ENCODE measurements around the gene ADCY2.

Gene ADCY2

DNA sequence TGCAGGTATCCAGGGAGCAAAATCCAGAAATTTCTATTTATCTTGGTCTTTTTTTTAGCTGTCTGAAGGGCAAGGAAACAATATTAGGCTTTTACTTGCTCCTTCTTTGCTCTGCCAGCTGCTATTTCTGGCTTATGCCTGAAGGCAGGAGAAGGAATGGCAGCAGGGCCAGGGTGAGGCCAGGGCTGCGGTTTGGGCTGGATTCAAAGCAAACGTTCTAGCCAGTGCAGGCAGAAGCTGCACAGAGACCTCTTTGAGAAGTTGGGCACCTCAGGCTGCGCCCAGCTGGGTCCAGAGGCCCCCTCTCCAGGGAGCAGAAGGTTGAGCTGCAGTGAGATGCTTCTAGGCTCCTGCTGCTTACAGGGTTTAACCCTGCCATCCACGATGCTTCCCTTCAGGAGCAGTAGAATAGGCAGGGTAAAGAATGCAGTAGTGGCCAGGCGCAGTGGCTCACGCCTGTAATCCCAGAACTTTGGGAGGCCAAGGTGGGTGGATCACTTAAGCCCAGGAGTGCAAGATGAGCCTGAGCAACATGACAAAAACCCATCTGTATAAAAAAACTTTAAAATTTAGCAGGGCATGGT lies 201.2 kb downstream of the ADCY2 start:
- no peak for DNase-seq

DNA sequence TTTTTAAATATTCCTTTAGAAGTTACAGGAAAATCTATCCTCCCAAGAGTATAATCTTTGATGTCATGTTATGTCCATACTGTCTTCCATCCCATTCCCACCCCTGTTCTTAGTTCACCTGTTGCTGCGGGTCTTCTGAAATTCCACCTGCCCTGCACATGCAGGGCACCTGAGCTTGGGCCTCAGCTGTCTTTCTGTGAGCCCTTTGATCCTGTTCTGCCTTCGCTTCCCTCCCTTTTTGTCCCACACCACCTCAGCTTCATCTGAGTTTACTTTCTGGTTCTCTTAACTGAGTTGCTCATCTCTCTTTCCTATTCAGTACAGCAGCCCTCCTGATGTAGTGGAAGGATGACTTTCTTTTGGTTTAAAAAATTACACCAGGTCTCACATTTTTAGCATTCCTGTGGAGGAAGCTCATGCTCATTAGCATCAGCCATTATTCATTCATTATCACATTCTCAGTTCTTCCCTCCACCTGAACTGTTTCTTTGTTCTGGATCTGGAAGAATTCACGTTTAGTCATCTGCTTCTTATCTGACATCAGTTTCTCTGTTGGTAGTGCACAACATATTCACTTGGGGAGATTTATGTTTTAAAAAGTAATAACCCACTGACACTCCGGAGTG lies 211.0 kb downstream of the ADCY2 start:
- DNase-seq: no peak

DNA sequence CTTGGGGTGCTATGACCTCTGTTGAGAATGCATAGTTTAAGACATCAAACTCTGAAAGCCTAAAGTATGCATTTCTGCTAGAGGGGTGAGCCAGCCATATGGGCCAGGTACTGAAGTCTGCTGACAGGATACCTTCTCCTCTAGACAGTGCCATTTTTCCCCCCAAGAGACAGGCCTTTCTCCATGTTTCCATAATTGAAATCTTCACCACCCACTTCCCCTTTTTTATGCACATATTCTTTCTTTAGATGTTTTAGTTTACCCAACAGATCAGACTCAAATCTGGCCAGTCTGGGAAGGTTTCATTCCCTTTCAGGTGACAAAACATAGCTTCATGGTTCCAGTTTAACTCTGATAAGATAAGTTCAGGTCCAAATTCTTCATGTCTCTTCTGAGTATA lies 212.8 kb downstream of the ADCY2 start:
- no peak for DNase-seq

DNA sequence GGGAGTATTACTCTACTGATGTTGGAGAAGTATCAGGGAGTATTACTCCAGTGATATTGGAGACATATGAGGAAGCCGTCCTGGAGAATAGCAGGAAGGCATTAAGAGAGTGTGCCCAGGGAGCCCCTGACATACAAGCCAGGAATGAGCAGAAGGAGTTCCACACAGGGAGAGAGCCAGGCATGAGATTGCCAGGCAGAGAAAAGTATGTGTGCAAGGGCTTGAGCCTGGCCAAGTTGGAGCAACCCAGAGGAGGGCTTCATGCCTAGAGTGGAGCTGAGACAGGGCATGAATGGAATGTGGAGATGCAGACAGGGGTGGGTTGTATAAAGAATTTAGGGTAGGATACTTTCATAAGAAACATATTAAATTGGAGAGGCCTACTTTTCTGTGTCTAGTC lies 213.8 kb downstream of the ADCY2 start:
- DNase-seq: no peak

DNA sequence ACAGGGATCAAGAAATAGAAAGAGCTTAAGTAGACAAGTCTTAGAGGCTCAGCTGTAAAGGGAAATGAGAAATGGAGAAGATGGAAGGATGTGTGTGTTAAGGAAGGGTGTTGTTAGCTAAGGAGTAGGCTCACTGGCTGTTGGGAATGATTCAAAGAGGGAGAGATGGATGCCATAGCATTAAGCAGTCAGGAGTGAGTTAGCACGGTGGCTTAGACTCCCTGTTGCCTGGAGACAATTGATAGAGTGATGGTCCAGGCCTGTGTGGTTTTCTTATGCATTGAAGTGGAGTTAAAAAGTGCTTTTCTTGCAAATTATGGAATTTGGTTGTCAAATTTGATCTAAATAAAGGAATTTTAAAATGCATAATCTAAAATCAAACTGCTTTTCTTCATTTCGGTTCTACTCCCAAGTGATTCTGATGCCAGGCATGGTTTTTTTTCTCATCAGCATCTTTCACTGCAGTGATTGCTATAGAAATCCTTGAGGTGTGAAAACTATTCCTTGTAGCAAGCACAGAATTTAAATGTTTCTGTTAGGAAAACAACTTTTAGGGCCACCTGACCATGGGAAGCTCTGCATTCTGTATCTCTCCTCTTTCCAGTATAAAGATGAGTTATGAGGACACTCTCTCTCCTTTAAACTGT lies 214.7 kb downstream of the ADCY2 start:
- DNase-seq: no peak

DNA sequence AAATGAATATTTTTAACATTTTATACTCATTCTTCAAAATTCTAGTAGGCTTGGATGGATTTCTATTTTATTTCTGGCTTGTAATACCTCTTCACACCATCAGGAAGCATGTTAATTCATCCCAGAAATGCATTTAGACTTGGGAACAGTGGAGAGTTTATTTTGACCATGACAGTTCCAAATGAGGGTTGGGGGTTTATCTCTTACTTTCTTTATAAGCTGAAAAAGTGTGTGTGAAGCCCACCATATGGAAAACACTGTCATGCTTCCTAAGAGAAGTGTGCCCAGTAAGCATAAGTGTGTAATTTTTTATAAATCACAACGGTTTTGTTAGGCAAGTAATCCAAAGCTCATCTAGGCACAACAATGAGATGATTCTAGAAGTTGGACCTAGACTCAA lies 215.6 kb downstream of the ADCY2 start:
- DNase-seq: no peak

DNA sequence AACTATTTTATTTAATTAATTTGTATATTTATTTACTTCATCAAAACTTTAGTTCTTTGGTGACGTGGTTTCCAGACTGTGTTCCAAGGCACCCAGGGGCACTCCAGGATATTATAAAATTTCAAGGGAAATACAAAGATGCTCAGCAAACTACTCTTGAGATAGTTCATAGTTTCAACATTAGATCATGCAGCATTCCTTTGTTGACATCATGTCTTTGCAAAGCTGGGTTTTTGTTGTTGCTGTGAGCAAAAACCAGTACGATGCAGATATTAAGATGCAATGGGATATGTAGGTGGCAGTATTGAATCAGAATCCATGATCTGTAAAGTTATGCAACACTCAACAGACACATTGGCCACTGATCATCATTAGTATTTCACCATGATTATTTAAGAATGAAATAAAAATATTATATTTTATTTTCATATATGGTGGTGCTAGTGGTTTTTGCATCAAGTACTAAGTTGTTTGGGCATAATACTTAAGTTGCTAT lies 219.7 kb downstream of the ADCY2 start:
- no peak for DNase-seq

DNA sequence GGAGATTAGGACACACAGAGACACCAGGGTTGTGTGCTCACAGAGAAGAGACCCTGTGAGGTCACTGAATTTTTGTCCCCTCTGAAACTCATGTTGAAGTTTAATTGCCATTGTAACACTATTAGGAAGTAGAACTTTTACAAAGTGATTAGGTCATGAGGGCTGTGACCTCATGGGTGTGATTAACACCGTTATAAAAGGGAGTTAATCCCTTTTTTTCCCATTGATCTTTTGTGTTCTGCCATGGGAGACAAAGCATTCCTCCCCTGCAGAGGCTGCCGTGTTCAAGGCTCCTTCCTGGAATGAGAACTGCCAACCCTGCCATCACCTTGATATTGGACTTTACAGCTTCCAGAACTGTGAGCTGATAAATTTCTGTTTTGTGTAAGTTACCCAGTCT lies 221.0 kb downstream of the ADCY2 start:
- DNase-seq: no peak

DNA sequence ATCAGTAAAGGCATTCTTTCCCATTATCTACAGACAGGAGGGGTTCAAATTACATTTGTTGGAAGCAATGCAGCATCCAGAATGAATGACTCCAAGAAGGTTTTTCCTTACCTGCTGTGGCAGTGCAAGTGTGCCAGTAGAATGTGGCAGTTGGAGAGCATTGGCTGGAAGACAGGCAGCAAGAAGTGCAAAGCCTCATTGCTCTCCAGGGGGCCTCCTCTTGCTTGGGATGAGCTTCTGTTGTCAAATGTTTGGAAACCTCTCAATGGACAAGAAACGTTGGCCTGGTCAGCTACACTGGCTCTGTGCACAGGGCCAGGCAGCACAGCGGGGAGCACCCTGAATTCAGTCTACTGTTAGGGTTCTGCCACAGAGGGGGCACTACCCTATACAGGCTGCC lies 226.6 kb downstream of the ADCY2 start:
- no peak for DNase-seq

DNA sequence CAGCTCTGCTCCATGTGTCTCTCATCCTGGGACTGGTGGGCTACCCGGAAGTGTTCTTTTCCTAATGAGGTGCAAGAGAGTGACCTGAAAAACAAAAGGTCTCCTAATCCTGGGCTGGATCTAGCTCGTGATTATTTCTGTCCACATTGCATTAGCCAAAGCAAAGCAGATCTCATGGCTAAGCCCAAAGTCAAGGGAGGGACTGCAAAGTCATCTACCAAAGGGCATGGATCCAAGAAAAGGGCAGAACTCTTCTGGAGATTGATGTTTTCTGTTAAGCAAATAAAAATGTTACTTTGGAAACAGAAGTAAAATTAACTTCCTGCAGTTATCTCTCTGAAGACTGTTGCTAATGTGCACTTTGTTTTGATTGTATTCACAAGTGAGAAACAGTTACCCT lies 229.8 kb downstream of the ADCY2 start:
- no peak for DNase-seq

DNA sequence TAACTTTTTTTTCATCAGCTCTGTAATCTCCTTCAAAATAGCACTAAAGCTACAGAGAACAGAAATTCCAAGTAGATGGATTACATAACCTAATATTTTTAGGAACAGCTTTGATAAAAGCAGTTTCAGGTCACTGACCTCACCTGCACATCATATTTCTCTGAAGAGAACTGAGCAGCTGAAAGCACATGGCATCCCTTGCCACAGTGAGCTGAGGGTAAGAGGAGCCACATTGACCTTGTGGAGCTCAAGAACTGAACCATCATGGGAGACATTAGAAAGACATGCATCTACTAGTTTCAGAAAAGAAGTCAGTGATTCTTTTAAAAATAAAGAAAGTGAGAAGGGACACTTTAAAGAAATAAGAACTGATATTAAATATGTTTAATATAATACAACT lies 232.3 kb downstream of the ADCY2 start:
- DNase-seq: no peak

DNA sequence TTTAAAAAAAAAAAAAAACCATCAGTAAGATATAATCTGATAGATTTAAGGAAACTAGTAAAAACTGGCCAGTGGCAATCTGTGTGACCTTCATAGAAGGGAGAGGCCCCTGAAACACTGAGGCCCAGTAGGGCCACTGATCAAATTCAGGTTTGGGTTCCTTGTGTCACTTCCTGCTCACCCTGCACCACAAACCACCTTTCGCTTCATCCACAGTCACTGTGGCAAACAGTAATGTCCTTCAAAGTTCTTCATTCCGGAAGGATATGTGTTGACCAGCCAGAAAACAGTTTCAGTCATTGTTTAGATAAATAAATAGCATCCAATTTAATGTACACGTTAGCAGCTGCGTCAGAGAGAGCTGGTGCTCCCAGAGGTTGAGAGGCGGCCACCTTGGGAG lies 232.9 kb downstream of the ADCY2 start:
- DNase-seq: no peak

DNA sequence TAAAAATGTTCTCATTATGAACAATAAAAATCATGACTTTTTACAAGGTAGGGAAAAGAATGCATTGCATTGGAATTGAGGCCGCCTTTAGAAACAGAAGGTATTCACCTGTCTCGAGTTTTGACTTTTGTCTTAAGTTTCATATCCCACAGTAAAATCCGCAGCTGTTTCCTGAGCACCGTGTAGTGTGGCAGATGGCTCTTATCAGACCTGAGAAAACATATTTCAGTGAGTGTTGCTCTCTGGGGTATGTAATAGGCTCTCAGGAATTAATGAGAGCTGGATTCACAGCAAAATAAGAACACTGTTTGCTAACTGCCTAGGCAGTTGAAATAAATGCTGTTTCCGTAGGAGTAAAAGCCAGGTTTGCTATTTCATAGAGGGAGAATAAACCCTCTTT lies 233.6 kb downstream of the ADCY2 start:
- DNase-seq: no peak

DNA sequence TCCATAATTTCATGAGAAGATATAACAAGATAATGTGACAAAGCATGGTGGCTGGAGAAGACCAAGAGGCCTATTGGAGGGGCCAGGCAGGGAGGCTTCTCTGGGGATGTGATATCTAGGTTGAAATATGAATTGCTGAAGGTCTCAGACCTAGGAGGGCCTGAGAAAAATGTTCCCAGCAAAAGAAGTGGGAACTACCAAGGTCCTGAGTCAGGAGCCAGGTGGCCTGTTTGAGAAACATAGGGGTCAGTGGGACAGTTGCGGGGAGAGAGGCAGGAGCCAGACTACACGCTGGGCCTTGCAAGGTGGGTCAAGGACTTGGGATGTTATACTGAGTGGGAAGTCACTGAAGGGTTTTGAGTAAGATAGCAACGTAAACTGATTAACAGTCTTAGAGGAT lies 238.9 kb downstream of the ADCY2 start:
- no peak for DNase-seq

DNA sequence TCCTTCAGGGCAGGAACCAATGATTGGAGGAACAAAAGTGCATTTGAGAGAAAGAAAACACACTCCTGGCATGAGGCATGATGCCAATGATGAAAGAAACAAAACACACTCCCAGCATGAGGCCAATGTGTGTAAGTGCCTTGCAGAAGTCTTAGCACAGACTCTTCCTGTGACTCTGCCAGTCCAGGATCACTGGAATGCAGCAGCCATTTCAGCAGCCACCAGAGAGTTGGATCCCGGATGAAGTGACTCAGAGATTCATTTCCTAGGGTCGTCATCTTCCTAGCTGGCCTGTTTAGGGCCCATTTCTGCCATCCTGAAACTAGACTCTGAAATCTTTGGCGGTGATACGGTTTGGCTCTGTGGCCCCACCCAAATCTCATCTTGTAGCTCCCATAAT lies 242.5 kb downstream of the ADCY2 start:
- DNase-seq: no peak

DNA sequence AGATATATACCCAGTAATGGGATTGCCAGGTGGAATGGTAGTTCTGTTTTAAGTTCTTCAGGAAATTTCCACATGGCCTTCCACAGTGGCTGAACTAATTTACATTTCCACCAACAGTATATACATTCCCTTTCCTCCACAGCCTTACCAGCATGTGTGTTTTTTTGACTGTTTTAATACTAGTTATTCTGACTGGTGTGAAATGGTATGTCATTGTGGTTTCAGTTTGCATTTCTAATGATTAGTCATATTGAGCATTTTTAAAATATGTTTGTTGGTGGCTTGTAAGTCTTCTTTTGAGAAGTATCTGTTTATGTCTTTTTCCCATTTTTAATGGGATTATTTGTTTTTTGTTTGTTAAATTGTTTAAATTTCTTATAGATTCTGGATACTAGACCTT lies 246.1 kb downstream of the ADCY2 start:
- no peak for DNase-seq

DNA sequence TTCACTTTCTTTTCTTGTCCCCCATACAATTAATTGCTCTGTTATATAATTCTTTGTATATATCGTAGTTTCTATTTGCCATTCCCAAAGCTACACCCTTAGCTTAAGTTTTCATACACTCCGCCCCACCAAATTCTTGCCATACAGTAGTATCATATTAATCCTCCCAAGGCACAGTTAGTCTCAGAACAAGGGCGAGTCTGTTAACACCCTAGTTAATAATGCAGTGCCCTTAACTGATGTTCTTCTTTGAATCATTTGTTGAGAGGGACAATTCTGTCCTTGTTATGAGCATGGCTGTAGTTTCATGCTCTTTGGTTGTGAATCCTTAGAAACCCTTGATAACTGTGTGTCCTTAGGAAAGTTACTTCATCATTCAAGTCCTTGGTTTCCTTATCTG lies 248.8 kb downstream of the ADCY2 start:
- DNase-seq: no peak

DNA sequence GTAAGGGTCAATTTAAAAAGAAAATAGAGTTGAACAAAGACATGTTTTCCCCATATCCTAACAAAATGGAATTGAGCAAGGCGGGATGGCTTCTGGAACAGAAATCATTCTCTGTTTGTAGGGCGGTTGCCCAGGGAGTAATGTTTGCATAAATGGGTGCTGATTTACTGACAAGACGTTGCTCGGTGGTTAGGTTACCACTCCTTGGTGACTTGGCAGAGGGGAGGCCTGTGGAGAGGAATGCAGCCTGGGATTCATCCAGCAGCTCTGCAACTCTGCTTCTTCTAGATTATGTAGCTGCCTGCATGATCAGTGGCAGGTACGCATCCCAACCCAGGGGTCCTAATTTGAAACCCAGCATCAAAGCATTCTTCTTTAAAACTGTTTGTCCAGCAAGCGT lies 254.8 kb downstream of the ADCY2 start:
- no peak for DNase-seq

DNA sequence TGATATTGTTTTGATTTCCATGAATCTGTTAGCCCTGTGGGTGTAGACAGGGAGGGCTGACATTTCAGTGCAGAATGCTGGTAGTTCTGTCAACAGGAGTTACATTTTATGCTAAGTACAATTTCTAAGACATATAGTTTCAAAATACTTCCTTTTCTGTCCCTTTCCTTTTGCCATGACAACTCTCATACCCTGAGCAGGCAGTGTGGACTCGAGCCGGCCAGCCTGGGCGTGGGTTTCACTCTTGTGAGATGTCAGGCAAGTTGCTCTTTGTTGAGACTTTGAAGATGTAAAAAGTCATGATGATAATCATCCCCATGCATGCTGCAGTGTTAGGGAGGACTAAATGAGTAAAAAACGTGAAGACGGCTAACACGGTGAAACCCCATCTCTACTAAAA lies 257.1 kb downstream of the ADCY2 start:
- DNase-seq: no peak

DNA sequence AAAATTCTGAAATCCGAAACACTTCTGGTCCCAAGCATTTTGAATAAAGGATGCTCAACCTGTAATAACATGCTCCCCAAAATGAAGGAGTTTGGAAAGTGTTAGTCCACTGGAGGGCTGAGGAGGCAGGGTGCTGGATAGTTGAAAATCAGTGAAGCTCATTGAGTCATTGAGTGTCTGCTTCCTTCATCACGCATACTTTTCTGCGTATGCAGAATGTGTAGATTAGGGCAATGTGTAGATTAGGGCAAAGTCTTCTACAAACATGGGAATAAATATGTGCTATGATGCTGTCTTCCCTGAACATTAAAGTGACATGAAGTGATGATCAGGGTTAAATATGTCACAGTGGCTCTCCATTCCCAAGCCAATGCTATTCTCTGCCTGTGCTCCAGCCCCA lies 261.2 kb downstream of the ADCY2 start:
- DNase-seq: no peak

DNA sequence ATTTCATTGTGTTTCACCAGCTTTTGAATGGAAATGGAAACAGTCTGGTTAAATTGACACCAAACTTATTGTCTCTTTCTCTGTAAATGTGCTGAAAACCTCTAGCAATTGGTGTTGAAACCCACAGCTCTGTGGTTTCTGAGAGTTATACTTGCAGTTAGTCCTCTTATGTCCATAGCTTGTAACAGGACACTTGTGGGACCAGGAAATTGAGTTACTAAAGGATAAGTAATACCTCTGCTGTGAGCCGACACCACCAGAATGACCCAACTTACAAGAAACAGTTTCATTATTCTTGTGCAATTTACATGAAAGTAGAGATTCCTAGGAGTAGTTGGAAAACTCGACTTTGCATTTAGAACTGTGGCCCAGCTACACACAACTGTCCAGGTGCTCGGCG lies 263.5 kb downstream of the ADCY2 start:
- DNase-seq: no peak

DNA sequence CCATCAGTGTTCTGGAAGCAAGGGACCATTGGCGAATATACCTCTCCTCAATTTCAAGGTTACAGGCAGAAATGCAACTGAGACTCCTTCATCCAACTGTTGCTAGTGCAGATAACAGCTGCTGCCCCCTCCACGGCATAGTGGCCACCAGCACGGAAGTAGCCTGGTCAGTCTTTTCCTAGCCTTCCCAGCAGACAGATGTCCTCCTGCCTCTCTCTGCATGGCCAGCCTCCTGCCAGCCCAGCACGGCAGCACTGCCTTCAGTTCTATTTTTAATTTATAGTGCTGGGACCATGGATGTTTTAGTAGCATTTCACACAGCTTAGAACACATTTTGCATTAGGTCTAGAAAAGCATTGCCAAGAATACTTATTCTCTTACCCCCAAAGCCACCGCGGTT lies 266.4 kb downstream of the ADCY2 start:
- DNase-seq: no peak

DNA sequence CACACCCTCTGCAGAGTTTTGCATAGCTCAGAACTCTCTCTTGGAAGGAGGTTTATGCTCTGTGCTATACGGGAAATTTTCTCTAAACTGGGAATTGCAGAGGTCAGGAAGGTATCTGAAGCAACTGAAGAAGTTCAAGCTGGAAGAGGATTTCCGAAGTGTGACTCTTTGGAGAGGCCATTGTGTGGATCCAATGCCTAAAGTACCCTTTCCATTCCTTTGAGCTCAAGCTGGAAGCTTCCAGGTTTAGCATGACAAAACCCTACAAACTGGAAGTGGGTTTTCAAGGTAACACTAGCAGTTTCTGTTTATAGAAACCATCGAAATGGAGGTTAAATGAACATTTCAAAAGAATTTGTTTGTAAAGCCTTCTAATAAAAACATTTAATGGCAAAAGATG lies 267.9 kb downstream of the ADCY2 start:
- no peak for DNase-seq

DNA sequence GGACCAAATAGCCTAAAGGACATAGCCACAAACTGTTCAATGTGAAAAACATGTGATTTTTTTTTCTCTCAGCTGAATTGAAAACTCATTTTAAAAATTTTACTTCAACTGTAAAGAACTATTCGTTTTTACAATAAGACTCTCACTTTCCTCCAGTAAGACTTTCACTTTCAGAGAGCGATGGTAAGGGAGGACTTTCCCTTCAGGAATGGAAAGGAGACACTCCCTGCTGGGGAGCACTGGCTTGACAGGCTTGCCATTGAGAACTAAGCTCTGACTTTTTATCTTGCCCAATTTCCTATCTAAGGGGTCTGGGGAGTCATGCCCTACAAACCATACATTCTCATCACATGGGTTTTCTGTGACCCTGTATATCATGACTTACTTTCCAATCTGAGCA lies 268.3 kb downstream of the ADCY2 start:
- DNase-seq: no peak

Measured in right kidney (tissue), 1 donor.